Neural cell (in vitro differentiated cells): ENCODE measurements around the gene AKAP9.

Experiments
- EP300 ChIP-seq: fragments of 450-650 bp; conservative IDR thresholded peaks from 2 replicates; pipeline ENCODE4 v1.6.1; 2014; ENCODE audit warnings: antibody characterized with exemption, mild to moderate bottlenecking, moderate library complexity; ENCODE audit not compliant: poor library complexity, severe bottlenecking
- EZH2 ChIP-seq: fragments of 200-600, 300-800 bp; shearing (Covaris generic), sonication (generic); IDR thresholded peaks from 2 replicates; pipeline ENCODE4 v1.6.1; 2014; ENCODE audit warnings: antibody characterized with exemption, low read length, borderline replicate concordance, mild to moderate bottlenecking; ENCODE audit not compliant: insufficient read depth, poor library complexity, severe bottlenecking
- POLR2AphosphoS5 ChIP-seq: IDR thresholded peaks from 2 replicates; pipeline ENCODE4 v1.6.1; 2012
- TAF1 ChIP-seq: IDR thresholded peaks from 2 replicates; pipeline ENCODE4 v1.6.1; 2012; ENCODE audit warnings: low read depth
- TF ChIP-seq, protein P1 (sequence below): IDR thresholded peaks from 2 replicates; pipeline ENCODE4 v1.6.1; 2012; ENCODE audit warnings: borderline replicate concordance
- TF ChIP-seq, protein P2 (sequence below): fragments of 450-650 bp; IDR thresholded peaks from 2 replicates; pipeline ENCODE4 v1.5.1; 2014; ENCODE audit warnings: antibody characterized with exemption, mild to moderate bottlenecking, moderate library complexity; ENCODE audit not compliant: poor library complexity, severe bottlenecking

DNA sequence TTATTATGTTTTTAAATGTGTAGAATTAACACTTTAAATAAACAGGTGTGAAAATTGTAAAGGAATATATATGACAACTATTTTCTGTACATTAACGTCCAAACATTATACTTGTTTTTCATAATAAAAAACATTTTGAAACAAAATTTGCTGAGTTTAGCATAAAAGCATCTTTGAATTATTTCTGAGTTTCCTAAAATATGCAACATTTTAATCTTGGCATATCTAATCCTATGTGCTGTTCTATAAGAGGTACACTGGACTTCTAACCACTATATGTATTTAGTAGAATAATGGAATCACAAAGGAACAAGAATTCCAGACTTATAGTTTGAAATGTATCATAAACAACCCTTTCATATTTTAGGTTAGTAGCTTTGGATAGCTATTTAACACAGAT lies 16.6 kb downstream of the AKAP9 start:
- TF ChIP-seq, protein P1, sequence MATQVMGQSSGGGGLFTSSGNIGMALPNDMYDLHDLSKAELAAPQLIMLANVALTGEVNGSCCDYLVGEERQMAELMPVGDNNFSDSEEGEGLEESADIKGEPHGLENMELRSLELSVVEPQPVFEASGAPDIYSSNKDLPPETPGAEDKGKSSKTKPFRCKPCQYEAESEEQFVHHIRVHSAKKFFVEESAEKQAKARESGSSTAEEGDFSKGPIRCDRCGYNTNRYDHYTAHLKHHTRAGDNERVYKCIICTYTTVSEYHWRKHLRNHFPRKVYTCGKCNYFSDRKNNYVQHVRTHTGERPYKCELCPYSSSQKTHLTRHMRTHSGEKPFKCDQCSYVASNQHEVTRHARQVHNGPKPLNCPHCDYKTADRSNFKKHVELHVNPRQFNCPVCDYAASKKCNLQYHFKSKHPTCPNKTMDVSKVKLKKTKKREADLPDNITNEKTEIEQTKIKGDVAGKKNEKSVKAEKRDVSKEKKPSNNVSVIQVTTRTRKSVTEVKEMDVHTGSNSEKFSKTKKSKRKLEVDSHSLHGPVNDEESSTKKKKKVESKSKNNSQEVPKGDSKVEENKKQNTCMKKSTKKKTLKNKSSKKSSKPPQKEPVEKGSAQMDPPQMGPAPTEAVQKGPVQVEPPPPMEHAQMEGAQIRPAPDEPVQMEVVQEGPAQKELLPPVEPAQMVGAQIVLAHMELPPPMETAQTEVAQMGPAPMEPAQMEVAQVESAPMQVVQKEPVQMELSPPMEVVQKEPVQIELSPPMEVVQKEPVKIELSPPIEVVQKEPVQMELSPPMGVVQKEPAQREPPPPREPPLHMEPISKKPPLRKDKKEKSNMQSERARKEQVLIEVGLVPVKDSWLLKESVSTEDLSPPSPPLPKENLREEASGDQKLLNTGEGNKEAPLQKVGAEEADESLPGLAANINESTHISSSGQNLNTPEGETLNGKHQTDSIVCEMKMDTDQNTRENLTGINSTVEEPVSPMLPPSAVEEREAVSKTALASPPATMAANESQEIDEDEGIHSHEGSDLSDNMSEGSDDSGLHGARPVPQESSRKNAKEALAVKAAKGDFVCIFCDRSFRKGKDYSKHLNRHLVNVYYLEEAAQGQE = no peak
- no peak for TF ChIP-seq EP300
- no peak for TF ChIP-seq EZH2
- TF ChIP-seq, protein P2, sequence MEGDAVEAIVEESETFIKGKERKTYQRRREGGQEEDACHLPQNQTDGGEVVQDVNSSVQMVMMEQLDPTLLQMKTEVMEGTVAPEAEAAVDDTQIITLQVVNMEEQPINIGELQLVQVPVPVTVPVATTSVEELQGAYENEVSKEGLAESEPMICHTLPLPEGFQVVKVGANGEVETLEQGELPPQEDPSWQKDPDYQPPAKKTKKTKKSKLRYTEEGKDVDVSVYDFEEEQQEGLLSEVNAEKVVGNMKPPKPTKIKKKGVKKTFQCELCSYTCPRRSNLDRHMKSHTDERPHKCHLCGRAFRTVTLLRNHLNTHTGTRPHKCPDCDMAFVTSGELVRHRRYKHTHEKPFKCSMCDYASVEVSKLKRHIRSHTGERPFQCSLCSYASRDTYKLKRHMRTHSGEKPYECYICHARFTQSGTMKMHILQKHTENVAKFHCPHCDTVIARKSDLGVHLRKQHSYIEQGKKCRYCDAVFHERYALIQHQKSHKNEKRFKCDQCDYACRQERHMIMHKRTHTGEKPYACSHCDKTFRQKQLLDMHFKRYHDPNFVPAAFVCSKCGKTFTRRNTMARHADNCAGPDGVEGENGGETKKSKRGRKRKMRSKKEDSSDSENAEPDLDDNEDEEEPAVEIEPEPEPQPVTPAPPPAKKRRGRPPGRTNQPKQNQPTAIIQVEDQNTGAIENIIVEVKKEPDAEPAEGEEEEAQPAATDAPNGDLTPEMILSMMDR = no peak
- TF ChIP-seq TAF1 = no peak
- no peak for TF ChIP-seq POLR2AphosphoS5
